HL-60 (cell line): Measurements from ENCODE around the gene AKT3.

Source experiments
- CTCF ChIP-seq: IDR thresholded peaks from one replicate; pipeline ENCODE4 v1.5.1; 2011; ENCODE audit warnings: low read length, control low read depth, inconsistent platforms; ENCODE audit not compliant: insufficient read depth
- GABPA ChIP-seq: IDR thresholded peaks from 2 replicates; pipeline ENCODE4 v1.6.1; 2012; ENCODE audit warnings: low read depth
- POLR2AphosphoS5 ChIP-seq: IDR thresholded peaks from 2 replicates; pipeline ENCODE4 v1.6.1; 2012; ENCODE audit warnings: low read depth
- SPI1 ChIP-seq: IDR thresholded peaks from 2 replicates; pipeline ENCODE4 v1.6.1; 2012; ENCODE audit warnings: low read depth, mild to moderate bottlenecking, borderline replicate concordance

- TF ChIP-seq CTCF (no peak), POLR2AphosphoS5 (no peak), GABPA (no peak), SPI1 (peak; percentile 76; the same call in 1 of the 2 replicates)
Measured at GRCh38 chr1:243710467-243710866, 139.6 kb downstream of the AKT3 start.
